ENCODE data around the gene PAGE4. TPM values are rescaled to one million over a fixed set of nuclear protein-coding genes. Genes with fewer than 3 reads are reported as not detected.

PAGE4 gene
- total RNA-seq, 1 experiment from 2014 or later, result not detected

DNA sequence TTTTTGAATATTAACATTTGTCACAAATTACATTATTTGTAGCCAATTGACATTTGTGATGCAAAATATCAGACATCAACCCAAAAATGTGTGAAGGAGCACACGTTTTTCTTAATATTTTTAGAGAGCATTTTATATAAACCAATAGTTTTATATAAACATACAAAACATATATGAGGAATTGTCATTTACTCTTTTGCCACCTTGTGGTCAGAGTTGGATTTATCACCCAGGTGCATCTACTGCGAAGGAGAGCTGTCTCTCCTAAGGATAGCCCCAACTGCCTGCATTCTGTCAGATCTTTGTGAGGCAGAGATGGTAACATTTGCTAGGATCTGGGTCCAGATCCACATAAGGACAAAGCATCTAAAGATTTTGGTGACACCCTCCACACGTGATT is 47.6 kb downstream of the PAGE4 start:
- DNase-seq (ENCODE audit: low spot score), result peak; percentile 6

DNA sequence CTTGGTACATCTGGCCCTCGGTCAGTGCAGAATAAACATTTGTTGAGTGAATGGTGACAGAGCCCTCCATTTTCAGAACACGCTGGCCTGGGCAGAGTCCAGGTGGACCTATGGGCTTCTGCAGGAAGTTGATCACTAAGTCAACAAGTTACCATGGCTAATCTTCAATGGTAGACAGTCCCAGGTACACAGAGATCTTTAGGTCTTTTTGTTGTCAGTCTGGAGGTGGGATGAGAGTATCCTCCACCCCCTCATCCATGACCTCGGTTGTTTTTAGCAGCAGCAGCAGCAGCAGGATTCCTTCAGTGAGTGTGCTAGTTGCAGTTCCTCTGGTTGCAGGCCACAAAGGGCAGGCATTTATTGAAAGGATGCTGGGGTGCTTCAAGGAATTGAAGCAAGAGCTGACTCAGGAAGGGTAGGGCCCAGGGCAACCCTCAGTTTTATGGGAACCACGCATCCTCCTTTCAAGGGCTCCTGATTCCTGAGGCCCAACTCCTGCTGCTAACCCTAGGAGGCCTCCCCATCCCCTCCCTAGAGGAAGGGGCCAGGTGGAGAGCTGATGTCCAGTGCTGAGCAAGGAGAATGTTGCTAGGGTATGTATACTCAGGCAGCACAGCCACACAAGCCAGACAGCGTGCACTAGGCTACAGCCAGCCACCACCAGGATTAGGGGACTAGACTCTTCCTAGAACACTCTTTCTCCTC is 48.4 kb downstream of the PAGE4 start:
- no peak for DNase-seq (ENCODE audit: low spot score)

GRCh38 chrX:49878128-49878833 is 49.2 kb downstream of the PAGE4 start:
- DNase-seq (ENCODE audit: low spot score), result no peak

DNA sequence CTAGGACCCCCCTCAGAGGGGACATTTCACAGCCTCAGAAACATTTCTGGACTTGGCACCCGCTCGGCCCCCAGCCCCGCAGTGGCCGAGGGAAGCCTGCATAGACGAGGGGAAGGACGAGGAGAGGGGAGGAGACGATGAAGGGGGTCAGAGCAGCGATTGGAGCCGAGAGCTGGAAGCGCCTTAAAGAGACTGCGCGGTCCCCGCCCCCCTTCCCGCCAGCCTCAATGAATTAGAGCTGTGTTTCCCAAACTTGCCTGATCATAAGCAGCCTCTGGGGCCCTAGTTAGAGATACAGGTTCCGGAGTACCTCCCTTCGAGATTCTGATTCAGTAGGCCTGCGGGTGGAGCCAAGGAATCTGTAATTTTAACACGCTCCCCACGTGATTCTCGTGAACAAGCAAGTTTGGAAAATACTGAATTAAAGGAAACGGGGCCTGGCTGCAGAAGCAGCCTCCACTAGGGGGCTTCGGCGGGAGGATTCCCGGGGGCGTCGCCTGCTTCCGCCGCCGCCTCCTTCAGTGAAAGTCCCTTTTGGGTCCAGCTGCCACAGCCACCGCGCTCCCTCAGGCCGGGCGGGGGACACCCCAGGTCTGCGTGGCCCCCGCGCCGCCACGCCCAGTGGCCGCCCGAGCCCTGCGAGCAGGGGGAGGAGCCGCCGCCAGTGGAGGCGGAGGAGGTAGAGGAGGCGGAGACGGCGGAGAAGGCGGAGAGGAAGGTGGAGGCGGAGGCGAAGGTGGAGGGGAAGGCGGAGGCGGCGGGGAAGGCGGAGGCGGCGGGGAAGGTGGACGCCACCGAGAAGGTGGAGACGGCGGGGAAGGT is 49.9 kb downstream of the PAGE4 start, which contains the start of gene USP27X:
Gene USP27X, plus strand, starts transcription at position 651 of the 822 bp plus-strand sequence. CDS start 824 bp downstream, outside the sequence.
- DNase-seq (ENCODE audit: low spot score), result peak; percentile 56

DNA sequence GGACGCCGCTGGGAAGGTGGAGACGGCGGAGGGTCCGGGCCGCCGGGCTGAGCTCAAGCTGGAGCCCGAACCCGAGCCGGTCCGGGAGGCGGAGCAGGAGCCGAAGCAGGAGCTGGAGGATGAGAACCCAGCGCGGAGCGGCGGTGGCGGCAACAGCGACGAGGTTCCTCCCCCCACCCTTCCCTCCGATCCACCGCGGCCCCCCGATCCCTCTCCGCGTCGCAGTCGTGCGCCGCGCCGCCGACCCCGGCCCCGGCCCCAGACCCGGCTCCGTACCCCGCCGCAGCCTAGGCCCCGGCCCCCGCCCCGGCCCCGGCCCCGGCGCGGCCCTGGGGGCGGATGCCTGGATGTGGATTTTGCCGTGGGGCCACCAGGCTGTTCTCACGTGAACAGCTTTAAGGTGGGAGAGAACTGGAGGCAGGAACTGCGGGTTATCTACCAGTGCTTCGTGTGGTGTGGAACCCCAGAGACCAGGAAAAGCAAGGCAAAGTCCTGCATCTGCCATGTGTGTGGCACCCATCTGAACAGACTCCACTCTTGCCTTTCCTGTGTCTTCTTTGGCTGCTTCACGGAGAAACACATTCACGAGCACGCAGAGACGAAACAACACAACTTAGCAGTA is 50.7 kb downstream of the PAGE4 start:
- DNase-seq (ENCODE audit: low spot score), result no peak

- DNase-seq (ENCODE audit: low spot score), result no peak
Measured at GRCh38 chrX:49880668-49881067, 51.6 kb downstream of the PAGE4 start.

Other genes starting within 250 kb of the PAGE4 start
- gene GAGE12H, start 249.4 kb upstream of the PAGE4 start, total RNA-seq (2014; rRNA removed; shearing (Covaris generic)), result not detected in 2 replicates
- gene GAGE2A, start 239.8 kb upstream of the PAGE4 start, total RNA-seq (2014; rRNA removed; shearing (Covaris generic)), result 2.9 and 16.7 TPM in 2 replicates
- 2.7 and 15.5 TPM in 2 replicates for gene GAGE1, start 230.3 kb upstream of the PAGE4 start, total RNA-seq (2014; rRNA removed; shearing (Covaris generic))
- gene PAGE1, start 133.3 kb upstream of the PAGE4 start, total RNA-seq (2014; rRNA removed; shearing (Covaris generic)), result 1.1 TPM in 1 of 2 replicates, not detected in the other
- 1.6 and 2.7 TPM in 2 replicates for gene USP27X, start 50.2 kb downstream of the PAGE4 start, total RNA-seq (2014; rRNA removed; shearing (Covaris generic))
- 5.8 and 8.6 TPM in 2 replicates for gene CLCN5, start 93.3 kb downstream of the PAGE4 start, total RNA-seq (2014; rRNA removed; shearing (Covaris generic))